Measurements from ENCODE around the gene ALDH1A3.

The ALDH1A3 gene

GRCh38 chr15:100866386-100867330, 13.0 kb upstream of the ALDH1A3 start:
- no peak for DNase-seq (ENCODE audit: low read depth)
- TF ChIP-seq, protein P1, sequence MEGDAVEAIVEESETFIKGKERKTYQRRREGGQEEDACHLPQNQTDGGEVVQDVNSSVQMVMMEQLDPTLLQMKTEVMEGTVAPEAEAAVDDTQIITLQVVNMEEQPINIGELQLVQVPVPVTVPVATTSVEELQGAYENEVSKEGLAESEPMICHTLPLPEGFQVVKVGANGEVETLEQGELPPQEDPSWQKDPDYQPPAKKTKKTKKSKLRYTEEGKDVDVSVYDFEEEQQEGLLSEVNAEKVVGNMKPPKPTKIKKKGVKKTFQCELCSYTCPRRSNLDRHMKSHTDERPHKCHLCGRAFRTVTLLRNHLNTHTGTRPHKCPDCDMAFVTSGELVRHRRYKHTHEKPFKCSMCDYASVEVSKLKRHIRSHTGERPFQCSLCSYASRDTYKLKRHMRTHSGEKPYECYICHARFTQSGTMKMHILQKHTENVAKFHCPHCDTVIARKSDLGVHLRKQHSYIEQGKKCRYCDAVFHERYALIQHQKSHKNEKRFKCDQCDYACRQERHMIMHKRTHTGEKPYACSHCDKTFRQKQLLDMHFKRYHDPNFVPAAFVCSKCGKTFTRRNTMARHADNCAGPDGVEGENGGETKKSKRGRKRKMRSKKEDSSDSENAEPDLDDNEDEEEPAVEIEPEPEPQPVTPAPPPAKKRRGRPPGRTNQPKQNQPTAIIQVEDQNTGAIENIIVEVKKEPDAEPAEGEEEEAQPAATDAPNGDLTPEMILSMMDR (IDR thresholded peaks at IDR 0.05; ENCODE audit: low read length, missing control alignments): no peak
- no peak overlapping the region for H3K4me3 ChIP-seq (replicated peaks; ENCODE audit: low read depth, low read length)

DNA sequence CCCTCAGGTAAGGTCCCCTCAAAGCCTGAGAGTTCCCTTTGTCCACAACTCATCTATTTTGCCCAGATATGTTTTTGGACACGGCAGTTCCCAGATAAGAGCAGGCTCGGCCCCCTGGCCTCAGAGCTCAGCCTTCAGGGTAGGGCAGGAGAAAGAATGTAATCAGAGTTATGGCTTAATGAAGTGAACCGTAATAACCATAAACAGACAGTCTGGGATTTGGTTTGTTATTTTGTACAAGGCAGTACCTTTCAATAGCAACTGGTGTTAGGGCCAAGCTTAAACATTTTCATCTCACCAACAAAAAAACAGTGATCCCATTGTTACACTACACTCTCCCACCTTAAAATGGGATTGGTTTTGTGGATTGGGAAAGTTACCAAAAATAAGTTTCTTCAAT, 12.2 kb upstream of the ALDH1A3 start:
- H3K4me3 ChIP-seq (replicated peaks; ENCODE audit: low read depth, low read length): no peak overlapping the region
- TF ChIP-seq, protein P1 (IDR thresholded peaks at IDR 0.05; ENCODE audit: low read length, missing control alignments): no peak
- no peak for DNase-seq (ENCODE audit: low read depth)

DNA sequence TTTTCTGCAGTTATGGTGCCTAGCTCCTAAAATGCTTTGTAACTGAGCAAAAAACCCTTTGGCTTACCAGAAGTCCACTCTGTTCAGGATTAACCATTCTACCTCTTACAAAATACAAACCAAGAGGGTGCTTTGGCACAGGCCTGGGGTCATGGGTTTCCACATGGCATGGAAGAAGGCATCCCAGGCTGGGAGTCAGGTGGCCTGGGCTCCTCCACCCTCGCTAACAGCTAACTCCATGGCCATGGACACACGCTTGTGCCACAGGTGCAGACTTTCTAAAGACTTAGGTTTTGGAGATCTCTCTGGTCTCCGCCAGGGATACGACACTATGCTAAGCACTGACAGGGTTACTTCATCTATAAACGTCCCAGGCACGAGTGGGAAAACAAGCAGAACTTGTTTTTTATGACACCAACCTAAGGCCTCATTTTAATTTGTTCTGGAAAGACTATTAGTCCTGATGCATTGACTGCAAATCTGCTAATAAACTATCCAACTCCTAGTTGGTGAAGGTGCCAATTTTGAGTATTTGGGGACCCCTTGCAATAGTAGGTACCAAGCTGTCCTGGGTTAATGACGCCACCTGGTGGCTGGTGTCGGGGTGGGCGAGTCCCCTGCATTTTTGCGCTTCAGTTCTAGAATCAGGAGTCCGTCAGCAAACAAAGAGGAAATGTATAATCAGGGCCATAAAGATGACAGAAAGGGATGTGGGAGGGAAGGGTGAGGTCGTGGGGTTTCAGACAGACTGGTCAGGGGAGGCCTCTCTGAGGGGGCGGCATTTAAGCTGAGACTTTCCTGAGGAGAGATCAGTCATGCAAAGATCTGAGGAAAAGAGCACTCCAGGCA, 10.3 kb upstream of the ALDH1A3 start:
- no peak for DNase-seq (ENCODE audit: low read depth)
- TF ChIP-seq, protein P1 (IDR thresholded peaks at IDR 0.05; ENCODE audit: low read length, missing control alignments): peak; percentile 52
- no peak overlapping the region for H3K4me3 ChIP-seq (replicated peaks; ENCODE audit: low read depth, low read length)

DNA sequence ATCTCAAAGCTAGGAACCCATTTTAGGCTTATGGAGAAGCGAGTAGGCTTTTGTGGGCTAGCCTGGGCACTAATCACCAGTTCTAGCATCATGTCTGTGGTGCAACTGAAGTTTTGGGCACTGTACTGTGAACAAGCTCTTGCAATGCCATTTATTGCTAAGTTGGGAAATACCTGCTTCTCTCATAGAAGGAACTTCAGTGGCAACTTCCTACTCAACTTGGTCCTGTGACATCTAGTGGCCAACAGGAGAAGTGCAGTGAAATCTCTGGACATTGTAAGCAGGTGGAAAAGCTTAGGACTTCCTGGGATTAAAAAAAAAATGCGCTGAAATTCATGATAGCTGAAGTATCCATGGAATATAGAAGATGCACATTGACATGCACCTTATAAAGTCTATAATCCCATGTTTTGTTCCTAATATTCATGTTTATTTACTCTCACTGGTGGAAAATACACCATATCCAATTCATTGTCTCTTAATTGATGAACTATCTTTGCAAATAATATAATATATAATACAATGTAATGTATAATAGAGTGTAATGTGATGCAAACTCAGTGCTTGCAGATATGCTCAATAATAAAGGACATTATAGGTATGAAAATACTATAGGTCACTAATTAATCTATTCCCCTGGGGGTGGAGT, 6.5 kb upstream of the ALDH1A3 start:
- no peak overlapping the region for H3K4me3 ChIP-seq (replicated peaks; ENCODE audit: low read depth, low read length)
- TF ChIP-seq, protein P1 (IDR thresholded peaks at IDR 0.05; ENCODE audit: low read length, missing control alignments): peak; percentile 94
- peak; percentile 94 for DNase-seq (ENCODE audit: low read depth)

- H3K4me3 ChIP-seq (replicated peaks; ENCODE audit: low read depth, low read length): no peak overlapping the region
- TF ChIP-seq, protein P1 (IDR thresholded peaks at IDR 0.05; ENCODE audit: low read length, missing control alignments): no peak
- no peak for DNase-seq (ENCODE audit: low read depth)
Observed at GRCh38 chr15:100875495-100875894, 4.1 kb upstream of the ALDH1A3 start.

DNA sequence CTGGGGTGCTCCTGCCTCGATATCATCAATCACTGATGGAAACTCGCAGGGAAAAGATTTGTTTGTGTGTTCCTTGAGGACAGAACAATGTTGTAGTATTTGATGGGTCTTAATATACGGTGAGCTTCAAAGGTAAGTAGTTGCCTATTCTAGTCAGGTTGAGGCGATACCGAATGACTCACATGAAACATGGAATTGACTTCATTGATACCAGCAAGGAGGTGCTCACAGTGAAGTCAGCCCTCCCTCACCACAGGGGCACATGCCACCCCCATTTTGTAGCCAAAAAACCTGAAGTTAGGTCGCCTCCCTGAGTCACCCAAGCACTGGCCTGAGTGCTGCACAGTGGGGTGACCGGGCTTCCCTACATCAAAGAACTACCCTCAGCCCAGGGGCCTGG, 3.7 kb upstream of the ALDH1A3 start:
- no peak for DNase-seq (ENCODE audit: low read depth)
- TF ChIP-seq, protein P1 (IDR thresholded peaks at IDR 0.05; ENCODE audit: low read length, missing control alignments): no peak
- H3K4me3 ChIP-seq (replicated peaks; ENCODE audit: low read depth, low read length): no peak overlapping the region
